Measurements from ENCODE around the gene PRKCH.

The PRKCH gene

GRCh38 chr14:61486930-61487495 is 165.6 kb downstream of the PRKCH start:
- DNase-seq (ENCODE audit: low spot score) (no peak), FAIRE-seq (no peak)

DNA sequence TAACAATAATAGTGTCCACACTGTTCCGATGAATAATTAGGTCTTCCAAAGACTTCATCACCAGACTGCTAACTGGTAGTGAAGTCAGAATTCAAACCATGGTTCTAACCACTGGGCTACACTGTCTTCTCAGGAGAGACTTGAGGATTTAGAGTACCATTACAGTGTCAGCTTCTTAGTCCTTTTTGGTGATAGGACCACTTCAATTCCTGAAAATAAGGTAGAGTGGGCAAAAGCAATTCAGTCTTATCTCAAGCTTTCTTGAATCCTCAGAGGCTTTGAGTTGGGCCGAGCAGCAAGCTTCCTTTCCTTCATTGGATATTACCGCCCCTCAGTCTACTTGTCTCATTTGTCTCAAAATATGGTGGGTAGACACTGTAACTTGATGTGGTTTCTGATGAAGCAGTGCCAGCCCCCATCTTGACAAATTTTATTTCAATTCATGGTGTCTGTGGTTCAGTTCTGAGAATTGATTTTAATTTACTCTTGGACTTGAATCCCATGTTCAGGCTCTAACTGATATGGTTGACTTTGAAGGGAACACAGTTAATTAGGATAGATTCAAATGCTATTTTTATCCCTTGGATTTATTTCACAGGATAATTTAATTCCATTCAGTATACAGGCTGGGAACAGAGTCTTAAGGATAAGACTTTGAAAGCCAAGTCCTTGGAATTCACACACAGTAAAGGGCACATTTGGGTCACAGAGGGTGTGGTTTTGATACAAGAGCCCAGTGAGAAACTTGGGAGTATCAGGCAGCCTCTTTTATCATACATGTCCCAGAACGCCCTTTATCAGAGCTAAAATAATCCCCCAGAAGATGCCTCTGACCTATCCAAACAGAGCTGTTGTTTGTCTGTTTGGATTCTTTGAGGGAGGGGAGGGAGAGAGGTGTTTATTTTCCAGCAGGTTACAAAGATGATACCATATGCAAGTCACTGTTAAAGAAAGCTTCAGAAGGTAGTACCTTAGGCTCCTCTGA is 167.3 kb downstream of the PRKCH start:
- FAIRE-seq (no peak), DNase-seq (ENCODE audit: low spot score) (no peak)

DNA sequence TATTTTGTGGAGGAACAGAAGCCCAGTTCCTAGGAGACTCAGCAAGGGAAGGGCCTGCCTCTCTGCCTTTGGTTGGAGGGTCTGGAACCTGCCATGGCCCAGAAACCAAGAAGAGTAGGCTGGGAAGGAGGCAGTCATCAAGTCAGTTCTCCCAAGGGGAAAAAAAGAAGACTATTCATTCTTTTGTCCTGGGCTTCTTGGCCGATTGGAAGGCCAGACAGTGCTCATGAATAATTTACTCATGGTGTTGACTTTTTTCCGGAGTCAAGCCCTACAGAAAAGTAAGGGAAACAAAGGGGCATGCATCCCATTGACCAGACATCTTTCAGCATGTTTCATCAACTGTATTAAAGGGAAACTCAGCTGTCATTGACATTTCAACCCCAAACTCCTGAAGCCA is 168.1 kb downstream of the PRKCH start:
- DNase-seq (ENCODE audit: low spot score): no peak
- no peak for FAIRE-seq

GRCh38 chr14:61489932-61490331 is 168.6 kb downstream of the PRKCH start:
- FAIRE-seq (no peak), DNase-seq (ENCODE audit: low spot score) (no peak)

- DNase-seq (ENCODE audit: low spot score): no peak
These were observed 169.8 kb downstream of the PRKCH start for GRCh38 chr14:61491224-61491623.

DNA sequence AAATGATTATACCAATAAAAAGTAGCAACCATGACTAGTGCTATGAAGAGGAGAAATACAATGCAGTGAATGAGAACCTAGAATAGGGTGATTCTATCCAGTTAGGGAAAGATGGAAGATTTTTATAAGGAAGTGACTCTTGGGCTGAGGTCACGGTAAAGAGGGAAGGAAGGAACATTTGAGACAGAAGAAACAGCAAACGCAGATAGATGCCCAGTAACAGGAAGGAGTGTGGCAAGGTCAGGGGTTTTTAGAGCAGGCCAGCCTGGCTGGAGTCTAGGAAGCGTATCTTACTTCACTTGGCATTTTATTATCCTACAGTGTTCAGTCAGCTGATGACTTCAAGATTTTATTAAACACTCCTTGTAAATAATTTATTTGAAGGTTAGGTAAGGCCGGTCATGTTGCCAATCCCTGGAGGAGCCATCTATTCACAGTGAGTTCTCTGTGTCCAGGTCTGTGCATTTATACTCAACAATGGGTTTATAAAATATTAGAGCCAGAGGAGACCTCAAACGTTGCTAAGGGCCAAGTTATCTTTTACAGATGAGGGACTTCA is 170.6 kb downstream of the PRKCH start:
- no peak for DNase-seq (ENCODE audit: low spot score)
- FAIRE-seq: no peak

More at GRCh38 chr14:61491224-61491623, 169.8 kb downstream of the PRKCH start:
- no peak for FAIRE-seq

- no peak for DNase-seq (ENCODE audit: low spot score)
- FAIRE-seq: no peak
These were observed 171.1 kb downstream of the PRKCH start for GRCh38 chr14:61492474-61492873.

GRCh38 chr14:61493239-61493638 is 171.9 kb downstream of the PRKCH start:
- peak; percentile 73 for DNase-seq (ENCODE audit: low spot score)
- peak; percentile 64 for FAIRE-seq

- FAIRE-seq (no peak), DNase-seq (ENCODE audit: low spot score) (no peak)
These were observed 172.6 kb downstream of the PRKCH start for GRCh38 chr14:61494018-61494417.

DNA sequence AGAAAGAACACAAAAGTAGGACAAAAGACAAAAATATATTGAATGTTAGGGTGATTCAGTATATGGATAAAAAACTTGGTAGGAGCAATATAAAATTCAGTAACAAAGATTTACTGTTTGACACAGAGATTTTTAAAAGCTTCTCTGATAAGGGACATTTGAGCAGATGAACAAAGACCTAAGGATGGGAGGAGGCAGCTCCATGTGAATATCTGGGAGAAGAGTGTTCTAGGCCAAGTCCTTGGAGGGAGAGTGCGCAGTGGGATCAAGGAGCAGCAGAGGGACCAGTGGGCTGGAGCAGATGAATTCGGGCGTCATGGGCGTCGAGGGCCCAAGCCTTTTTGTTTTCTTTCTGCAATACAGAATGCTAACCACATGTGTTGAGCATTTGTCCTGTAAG is 174.4 kb downstream of the PRKCH start:
- no peak for FAIRE-seq
- no peak for DNase-seq (ENCODE audit: low spot score)

GRCh38 chr14:61498303-61498702 is 176.9 kb downstream of the PRKCH start:
- no peak for DNase-seq (ENCODE audit: low spot score)
- no peak for FAIRE-seq

DNA sequence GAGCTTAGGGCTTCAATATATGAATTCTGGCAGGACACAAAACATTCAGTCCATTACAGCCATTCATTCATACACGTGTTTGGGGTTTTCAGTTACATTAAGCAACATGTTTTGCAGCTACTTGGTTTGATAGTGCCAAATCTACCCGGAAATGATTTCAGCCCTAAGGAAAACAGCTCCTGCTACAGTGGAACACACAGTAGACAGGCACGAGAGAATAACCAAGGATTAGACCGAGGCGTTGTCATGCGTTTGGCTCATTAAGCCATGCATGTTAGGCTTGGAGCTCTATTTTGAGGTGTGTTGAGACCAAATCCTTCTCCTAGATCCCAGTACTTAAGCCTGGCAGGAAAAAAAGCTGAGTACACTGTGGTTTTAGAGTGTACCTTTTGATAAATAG is 177.4 kb downstream of the PRKCH start:
- FAIRE-seq (no peak), DNase-seq (ENCODE audit: low spot score) (no peak)

GRCh38 chr14:61499991-61500390 is 178.6 kb downstream of the PRKCH start:
- no peak for FAIRE-seq

GRCh38 chr14:61501714-61502458 is 180.5 kb downstream of the PRKCH start:
- FAIRE-seq (no peak), DNase-seq (ENCODE audit: low spot score) (no peak)

More at GRCh38 chr14:61499991-61500390, 178.6 kb downstream of the PRKCH start:
- no peak for DNase-seq (ENCODE audit: low spot score)

- DNase-seq (ENCODE audit: low spot score): peak; percentile 42
- peak; percentile 55 for FAIRE-seq
These were observed 181.2 kb downstream of the PRKCH start for GRCh38 chr14:61502459-61503093.

GRCh38 chr14:61503167-61503801 is 181.9 kb downstream of the PRKCH start:
- FAIRE-seq: peak; percentile 87
- peak; percentile 54 for DNase-seq (ENCODE audit: low spot score)

DNA sequence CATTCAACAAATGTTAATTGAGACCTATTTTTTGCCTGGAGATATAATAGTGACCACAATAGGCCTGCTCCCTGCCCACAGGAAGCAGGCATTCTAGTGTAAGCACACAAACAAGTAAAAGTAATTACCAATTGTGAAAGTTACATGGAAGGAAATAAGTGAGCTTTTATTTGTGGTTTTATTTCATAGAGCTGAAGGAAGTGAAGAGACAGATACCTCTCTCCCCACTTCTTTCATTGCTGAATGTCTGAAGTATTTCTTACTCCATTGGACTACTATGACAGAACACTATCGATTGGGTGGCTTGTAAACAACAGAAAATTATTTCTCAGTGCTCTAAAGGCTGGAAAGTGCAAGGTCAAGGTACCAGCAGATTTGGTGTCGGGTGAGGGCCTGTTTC is 183.5 kb downstream of the PRKCH start:
- FAIRE-seq: no peak
- DNase-seq (ENCODE audit: low spot score): no peak

GRCh38 chr14:61505815-61506809 is 184.7 kb downstream of the PRKCH start:
- DNase-seq (ENCODE audit: low spot score): peak; percentile 73
- FAIRE-seq: peak; percentile 85

GRCh38 chr14:61508526-61508925 is 187.1 kb downstream of the PRKCH start:
- no peak for FAIRE-seq
- no peak for DNase-seq (ENCODE audit: low spot score)
